ENCODE data around the gene TNS4. TPM values are rescaled to one million over a fixed set of nuclear protein-coding genes. Genes with fewer than 3 reads are reported as not detected.

The TNS4 gene
- total RNA-seq, 1 experiment from 2014 or later = 0.40 TPM

DNA sequence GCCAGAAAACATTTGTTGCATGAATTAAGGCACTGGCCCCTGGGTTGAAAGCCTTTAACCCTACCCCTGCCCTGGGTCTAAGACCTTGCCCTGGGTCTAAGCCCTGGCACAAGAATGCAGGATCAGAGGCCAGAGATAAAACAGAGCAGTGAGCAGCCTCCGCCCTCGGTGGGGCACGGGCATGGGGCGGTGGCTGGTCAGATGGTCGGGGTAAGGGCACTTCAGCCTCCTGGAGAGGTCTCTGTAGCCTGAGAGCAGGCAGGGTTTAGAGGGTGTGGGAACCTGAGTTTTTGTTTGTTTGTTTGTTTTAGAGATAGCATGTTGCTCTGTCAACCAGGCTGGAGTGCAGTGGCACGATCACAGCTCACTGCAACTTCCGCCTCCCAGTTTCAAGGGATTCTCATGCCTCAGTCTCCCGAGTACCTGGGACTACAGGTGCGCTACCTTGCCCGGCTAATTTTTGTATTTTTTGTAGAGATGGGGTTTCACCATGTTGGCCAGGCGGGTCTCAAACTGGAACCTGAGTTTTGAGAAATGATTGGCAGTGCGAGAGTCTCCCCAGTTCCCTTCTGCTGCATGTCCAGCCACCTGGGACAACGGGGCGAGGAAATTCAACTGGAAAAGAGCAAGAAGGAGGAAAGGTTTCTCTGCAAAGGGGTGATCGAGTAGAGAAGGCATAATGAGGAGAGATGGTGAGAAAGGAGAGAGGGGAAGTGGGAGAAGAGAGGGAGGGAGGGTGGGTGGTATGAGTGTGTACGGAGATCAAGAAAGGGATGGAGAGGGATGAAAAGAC is 27.7 kb downstream of the TNS4 start:
- DNase-seq (ENCODE audit: low read depth) = no peak

DNA sequence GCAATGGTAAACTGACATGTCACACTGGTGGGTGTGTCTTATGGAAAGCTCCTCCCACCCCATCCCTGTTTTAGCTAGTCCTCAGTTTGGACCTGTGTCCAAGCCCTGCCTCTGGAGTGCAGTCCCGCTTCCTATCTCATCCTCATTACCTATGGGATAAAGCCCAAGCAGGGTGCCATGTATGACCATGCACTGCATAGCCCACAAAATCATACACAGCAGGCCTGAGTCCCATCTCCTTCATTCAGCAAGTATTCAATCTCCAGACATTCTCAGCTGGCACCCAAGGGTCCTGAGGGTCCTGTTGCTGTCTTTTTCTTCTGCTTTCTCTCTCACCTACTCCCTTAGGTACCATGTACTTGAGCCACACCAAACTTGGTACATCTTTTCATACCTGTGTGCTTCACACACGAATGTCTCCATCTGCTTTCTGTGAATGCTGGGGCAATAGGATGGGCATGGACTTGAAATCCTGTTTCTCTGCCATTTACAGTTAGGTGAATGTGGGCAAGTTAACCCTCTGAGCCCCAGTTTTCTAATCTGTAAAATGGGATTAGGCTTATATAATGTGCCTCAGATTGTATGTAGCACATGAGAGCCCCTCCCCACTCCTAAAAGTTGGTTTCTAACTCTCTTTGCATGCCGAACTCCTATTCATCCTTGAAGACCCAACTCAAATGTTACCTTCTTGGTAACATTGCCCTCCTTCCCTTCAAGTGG is 28.5 kb downstream of the TNS4 start:
- DNase-seq (ENCODE audit: low read depth) = no peak

DNA sequence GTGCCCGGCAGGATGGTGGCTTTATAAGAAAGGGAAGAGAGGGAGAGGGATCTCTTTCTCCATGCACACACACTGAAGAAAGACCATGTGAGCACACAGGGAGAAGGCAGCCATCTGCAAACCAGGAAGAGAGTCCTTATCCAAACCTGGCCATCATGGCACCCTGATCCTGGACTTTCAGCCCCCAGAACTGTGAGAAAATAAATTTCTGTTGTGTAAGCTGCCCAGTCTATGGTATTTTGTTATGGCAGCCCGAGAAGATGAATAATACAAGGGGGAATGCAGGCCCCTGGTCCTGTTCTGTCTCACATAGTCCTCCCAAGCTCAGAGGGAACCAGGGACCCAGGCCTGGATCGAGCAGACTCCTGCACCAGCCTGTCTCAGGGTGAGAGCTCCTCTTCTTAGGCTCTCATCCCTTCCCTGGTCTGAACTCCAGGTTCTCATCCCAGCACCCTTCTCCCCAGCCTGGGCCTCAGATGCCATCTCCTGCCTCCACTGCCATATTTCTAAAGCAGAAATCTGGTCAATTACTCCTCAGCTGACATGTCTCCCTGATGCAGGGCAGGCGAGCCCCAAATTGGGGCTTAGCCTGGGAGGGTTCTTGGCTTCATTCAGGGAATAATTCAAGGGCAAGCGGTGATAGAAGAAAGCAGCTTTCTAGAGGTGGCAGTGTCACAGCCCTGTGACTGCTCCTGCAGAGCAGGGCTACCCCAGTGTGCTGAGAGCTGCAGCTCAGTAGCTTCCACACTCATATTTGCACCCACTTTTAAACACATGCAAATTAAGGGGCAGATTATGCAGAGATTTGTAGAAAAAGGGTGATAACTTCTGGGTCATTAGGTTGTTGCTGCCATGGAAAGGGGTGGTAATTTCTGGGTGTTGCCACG is 29.3 kb downstream of the TNS4 start:
- DNase-seq (ENCODE audit: low read depth) = no peak

DNA sequence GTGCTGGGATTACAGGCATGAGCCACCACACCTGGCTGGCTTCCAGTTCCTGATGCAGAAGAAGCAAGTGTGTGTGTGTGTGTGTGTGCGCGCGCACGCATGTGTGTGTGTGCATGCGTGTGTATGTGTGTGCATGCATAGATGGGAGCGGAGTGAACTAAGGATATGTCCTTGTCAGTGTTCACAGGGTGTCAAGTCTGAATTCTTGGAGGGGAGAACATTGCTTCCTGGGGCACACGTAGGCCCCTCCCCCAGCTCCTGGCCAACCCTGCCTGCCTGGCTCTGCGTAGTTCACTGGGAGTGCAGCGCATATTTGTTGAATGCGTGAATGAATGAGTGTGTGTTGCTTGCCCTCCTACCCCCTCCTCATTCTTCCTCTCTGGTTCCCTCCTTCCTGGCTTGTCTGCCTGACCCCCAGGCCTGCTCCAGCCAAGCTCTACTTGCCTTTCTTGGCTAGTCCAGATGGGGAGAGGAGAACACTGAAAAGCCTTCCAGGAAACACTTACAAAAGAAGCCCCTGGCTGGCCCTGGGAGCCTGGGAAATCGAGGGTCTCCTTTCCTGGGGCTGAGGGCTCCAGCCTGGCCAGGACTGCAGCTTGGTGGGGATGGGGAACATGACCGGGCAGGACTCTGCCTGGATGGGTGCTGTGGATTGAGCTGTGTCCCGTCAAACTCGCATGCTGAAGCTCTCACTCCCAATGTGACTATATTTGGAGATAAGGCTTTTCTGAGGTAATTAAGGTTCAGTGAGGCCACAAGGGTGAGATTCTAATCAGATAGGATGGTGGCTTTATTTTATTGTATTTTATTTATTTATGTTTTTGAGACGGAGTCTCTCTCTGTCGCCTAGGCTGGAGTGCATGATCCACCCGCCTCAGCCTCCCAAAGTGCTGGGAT is 30.2 kb downstream of the TNS4 start:
- no peak for DNase-seq (ENCODE audit: low read depth)

DNA sequence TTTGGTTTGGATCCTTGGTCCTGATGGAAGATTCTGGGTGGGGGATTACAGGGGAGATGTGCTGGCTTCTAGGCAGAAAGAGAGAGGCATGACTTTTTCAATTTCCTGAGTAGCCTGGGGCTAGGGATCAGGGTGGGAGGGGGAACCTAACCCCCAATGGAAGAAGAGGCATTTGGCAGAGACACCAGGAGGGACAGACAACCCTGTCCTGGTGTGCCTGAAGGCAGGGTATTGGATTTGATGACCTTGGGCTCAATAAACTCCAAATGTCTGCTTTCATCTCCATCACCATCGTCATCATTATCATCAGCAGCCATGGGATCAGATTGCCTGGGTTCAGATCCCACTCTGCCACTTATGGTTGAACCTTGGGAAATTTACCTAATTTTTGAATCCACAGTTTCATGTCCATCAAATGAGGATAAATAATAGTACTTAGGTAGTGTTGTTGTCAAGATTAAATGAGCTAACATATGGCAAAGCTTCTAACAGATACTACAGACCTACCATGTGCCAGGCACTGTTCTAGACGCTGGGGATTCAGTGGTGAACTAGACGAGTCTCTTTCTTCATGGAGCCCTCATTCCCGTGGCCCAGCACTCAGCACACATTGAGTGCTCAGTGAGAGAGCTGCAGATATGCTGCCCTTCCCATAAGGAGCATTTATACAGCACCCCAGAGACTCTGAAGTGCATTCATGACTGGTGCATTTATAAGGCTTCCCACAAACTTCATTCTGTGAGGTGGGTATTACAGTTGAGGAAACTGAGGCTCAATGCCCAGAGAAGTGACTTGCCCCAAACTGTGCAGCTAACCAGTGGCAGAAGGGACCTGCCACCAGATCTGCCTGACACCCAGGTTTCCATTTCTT is 31.4 kb downstream of the TNS4 start:
- DNase-seq (ENCODE audit: low read depth) = no peak

DNA sequence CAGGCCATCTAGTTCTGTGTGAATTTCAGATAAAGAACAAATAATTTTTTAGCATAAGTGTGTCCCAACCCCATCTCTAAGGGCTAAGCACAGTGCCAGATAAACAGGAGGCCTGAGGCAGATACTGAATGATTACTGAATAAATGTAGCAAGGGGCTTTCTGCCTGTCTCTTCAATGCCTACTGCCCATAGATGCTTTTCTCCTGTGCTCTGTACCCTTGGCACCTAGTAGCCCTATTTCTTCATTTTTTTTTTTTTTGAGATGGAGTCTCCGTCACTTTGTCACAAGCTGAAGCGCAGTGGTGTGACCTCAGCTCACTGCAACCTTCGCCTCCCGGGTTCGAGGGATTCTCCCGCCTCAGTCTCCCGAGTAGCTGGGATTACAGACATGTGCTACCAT is 32.9 kb downstream of the TNS4 start:
- DNase-seq (ENCODE audit: low read depth) = no peak

DNA sequence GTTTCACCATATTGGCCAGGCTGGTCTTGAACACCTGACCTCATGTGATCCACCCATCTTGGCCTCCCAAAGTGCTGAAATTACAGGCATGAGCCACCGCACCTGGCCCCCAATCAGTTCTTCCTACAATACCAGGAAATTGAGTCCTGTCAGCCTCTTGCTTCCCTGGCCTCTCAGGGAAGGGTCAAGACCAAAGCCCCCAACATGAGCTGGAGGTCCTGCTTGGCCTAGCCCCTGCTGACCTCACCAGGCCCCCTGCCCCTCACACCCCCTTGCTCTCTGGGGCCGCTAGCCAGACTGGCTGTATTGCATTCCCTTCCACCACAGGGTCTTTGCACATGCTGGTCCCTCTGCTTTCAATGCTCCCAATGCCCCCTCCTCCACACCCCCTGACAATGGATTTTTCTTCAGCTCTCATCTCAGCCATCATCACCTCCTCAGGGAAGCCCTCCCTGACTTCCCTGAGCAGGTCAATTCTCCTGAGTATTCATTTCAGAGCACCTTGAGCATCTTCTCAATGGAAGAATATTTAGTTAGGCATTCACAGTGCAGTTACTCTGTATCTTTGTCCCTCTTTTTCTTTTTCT is 34.0 kb downstream of the TNS4 start:
- DNase-seq (ENCODE audit: low read depth) = no peak

DNA sequence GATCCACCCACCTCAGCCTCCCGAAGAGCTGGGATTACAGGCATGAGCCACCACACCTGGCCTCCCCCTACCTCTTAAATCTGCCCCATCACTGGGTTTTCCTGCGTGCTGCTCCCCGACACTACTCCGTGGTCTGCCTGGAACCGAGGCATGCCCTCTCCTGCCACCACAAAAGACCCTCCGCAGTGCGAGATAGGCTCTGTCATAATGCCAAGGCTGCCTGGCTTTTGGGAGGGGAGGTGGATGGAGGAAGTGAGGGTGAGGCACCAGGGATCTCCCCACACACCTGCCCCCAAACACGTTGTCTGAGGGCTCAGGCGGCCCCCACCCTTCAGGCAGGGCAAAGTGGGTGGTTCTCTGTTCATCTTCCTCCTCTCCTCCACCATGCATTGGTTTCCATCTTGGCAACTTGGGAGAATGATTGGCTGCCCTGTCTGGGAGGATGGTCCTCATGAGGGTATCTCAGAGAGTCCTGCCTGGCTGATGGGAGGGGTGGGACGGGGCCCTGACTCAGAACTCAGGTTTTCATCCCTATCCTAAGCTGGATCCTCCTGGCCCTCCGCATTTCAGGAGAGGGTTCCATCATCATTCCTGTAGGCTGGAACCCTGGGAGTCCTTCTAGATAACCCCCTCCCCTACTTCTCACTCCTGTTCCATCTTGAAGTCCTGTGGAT is 35.0 kb downstream of the TNS4 start:
- DNase-seq (ENCODE audit: low read depth) = no peak

DNA sequence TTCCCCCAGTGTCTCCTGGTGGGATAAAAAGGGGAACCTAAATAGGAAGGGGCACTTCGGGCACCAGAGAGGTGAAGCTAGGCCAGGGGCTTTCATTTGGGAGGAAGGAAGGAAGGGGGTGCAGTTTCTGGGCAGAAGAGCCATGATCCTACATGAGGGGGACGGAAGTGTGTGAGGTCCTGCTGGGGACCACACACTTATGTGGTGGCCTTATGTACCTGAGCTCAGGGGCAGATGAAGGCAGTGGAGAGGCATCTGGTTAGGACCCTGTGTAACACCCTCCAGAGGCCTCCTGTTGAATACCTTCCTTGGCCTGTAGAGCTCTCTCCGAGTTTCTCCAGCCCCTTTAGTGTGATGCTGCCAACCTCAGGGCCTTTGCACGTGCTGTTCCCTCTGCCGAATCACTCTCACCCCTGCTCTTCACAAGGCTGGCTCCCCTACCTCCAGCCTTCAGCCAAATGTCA is 37.0 kb downstream of the TNS4 start:
- DNase-seq (ENCODE audit: low read depth) = no peak

DNA sequence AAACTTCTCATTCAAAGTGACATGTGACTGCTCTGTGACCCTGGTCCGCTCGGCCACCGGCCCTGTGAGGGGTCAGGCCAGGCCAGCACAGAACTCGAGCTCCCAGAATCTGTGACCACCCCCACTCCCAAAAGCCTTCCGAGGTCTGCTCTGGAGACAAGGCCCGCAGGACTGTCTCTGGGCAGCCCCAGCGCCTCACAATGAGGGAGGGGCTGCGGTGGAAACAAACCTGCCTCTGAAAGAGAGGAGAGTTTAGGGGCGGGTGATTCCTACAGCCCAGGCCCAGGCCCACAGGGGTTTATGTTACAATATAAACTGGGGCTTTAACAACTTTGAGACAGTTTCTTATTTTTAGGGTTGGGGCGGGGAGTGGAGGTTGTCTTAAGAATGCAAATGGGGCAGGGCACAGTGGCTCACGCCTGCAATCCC is 38.3 kb downstream of the TNS4 start:
- no peak for DNase-seq (ENCODE audit: low read depth)

DNA sequence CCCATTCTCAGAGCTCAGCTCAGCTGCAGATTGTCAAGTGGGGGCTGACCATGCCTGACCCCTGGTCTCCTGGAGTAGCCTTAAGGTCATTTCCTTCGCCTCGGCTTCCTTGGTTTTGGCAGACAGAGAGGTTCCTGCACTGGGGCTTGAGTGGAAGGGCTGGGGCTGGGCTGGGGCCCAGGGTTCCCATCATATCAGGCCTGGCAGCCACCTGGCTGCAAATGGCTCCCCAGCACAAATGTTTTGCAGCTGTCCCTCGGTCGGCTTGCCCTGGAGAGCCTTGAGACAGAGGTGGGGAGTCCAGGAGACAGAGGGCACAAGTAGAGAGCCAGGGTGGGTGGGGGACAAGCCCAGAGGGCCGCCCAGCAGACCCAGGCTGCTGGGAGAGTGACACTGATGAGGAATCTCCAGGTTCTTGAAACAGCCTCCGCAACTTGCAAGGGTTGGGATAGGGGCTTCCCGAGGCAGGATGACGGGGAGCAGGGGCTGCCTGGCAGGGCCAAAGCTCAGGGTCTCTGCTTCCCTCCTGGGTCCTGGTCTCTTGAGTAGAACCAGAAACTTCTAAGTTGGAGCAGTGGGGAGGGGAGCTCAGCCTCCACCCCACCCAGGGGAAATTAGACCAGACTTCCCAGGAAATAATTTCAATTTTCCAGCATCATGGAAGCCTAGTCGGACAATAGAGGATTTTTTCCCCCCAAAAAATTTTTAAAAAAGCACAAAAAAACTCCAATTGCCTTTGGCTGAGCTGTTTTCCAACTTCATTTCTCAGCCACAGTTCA is 38.9 kb downstream of the TNS4 start:
- no peak for DNase-seq (ENCODE audit: low read depth)

DNA sequence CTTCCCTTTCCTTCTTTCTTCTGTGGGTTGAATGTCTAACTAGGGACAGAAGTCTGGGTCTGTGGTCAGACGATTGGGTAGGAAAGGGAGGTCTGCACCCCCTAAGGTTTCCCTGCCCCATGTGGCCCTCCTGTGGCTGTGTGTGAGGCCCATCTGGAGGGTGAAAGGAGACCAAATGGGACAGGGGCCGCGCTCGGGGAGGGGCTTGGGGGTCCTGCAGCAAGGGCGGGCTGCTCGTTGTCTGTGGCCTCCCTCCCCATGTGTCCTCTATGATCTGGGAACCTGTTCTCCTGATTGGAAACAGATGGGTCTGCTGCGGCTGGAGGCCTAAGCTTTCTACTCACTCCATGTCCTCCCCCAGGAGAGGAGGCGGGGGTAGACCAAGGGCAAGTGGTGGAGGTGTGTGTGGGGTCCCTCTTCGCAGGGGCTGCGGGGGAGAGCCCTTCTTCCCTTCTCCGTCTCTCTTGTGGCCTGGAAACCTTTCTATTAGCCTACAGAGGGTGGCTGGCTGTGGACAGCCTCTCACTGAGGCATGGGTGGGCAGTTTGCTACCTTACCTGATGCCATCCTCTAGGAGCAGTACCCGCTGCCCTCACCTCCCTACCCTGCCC is 39.6 kb downstream of the TNS4 start:
- no peak for DNase-seq (ENCODE audit: low read depth)

DNA sequence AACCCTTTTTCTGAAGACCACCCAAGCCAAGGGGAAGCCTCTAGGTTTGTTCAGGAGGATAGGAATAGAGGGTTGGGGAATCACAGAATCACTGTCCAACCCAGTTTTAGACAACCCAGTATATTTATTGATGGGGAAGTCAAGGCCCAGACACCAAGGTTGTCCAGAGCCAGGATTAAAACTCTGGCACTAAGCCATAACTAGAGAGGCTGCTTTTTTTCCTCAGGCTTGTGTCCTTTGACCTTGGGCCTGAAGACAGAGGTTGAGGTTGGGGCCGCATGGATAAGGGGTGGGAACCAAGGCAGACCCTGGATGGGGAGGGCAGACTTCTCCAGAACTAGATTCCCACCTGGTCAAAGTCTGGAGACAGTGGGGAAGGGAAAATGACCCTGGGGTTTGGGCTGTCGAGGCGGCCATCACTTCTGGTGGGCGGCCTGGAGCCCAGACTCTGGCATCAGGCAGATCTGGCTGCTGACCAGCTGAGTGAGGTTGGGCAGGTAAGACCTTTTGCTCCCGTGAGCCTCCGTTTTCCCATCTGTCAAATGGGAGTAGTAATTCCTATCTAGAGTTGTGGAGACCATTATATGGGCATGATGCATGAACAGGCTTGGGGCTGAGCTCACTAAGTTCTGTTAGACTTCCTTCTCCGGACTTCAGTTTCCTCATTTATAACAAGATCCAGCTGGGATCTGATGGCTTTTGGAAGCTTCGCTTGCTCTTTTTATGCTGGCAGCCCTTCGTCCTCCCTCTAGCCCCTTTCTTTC is 40.3 kb downstream of the TNS4 start:
- DNase-seq (ENCODE audit: low read depth) = no peak

DNA sequence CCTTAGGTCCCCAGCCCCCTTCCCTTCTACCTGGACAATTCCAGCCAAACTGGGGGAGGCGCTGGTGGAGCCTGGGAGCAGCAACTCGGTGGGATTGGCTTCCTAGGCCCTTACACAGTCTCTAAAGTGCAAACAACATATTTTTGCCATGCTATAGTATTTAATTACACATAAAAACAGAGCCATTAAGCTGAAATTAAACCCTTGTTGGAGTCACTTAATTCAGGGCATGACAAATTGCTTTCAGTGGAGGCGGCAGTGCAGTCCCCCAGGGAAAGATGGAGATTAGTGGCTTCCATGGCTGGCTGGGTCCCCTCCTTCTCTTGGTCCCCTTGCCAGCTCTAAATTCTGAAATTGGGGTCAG is 40.8 kb downstream of the TNS4 start:
- no peak for DNase-seq (ENCODE audit: low read depth)

DNA sequence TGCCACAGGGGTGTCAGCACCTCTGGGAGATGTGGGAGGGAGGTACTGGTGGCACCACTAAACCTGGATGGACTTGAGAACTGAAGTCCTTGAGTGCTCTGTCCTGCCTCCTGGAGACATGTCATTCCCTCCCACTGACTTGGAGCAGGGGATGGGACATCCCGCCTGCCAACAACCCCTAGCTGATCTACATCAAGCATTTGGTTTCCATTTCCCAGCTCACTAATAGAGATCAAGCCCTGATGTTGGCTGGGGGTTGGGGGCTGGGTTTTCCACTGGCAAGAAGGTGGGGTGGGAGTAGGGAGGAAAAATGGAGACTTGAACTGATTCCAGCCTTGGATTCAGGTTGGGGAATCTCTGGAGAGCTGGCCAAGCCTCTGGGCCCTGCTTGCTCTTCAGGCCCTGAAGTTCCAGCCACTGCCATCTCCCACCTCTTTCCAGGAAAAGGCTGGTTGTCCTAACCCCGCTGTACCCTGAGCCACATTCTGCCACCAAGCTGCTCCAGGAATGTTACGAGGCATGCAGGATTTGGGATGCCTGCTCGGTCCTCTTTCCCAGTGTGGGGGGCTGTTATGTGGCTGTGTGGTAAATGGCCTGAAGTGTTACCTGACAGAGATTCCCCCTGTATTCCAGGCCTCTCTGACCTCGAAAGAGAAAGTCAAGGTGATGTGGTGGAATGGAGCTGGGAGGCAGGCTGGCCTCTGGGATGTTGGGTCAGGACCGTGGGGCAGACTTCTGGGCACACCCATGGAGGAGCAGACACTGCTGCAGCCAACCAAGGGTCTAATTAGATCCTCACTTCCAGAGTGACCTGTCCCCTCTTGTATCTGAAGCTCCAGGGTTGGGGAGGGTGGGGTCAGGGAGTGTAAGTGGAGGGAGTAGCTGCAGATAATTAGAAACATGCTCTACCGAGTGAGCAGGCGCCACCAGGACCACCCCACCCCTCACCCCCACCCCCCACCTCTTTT is 41.5 kb downstream of the TNS4 start:
- DNase-seq (ENCODE audit: low read depth) = no peak

DNA sequence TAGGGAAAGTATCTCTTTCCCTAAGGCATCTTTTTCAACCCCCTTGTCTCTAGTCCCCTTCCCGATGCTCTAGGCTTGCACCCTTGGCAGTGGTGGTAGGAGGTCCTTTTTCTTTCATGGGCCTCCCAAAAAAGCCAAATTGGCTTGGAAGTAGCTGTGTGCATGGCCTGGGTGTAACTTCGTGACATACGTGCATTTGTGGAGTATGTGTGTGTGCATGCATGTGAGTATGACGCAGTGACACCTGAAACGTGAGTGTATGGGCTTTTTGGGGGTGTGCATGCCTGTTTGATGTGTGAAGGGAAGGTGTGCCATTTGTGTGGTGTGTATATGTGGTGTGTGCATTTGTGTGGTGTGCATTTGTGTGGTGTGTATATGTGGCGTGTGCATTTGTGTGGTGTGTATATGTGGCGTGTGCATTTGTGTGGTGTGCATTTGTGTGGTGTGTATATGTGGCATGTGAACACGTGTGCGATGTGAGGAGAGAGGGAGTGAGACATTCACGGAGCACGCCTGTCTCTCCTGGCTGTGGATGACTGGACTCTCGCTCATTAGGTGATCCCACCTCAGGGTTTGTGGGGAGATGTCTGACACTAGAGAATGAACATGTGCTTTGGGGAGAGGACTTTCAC is 42.5 kb downstream of the TNS4 start:
- DNase-seq (ENCODE audit: low read depth) = no peak

Data from Daoy (cell line).